Erythroblast (primary cell): ENCODE results near the gene STK10.

Source experiments
- GATA1 ChIP-seq: IDR thresholded peaks from 2 replicates; pipeline ENCODE4 v1.6.1; 2011; ENCODE audit warnings: low read depth, mild to moderate bottlenecking, control low read depth, low read length, moderate library complexity
- POLR2A ChIP-seq: IDR thresholded peaks from 2 replicates; pipeline ENCODE4 v1.6.1; 2011; ENCODE audit warnings: mild to moderate bottlenecking, low read length

- no peak for TF ChIP-seq GATA1
- no peak for TF ChIP-seq POLR2A
Observed at GRCh38 chr5:172162987-172163343, 25.1 kb downstream of the STK10 start.
